SH-SY5Y (cell line): Measurements from ENCODE around the gene POSTN.

Experiments
- GATA2 ChIP-seq: IDR thresholded peaks from 2 replicates; pipeline ENCODE4 v1.6.1; 2011; ENCODE audit warnings: mild to moderate bottlenecking, low read depth, low read length
- GATA3 ChIP-seq: IDR thresholded peaks from 2 replicates; pipeline ENCODE4 v1.6.1; 2011; ENCODE audit warnings: low read depth, mild to moderate bottlenecking, low read length, moderate library complexity

POSTN gene

DNA sequence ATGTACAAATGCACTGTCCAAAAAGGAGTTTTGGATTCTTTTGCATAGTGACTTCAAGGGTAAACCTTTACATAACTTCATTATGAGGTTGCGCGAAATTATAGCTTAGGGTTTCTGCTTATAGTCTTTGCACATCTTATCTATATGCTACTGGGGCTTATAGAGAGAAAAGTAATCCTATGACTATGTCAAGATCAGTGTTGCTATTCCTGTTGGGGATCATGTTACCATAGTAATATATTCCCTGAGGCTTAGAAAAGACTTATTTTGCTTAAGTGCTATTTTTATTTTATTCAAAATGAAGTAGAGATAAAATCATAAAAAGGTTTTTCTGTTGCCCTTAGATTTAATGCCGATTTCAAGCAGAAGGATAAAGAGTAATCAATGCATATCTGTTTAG lies 14.7 kb upstream of the POSTN start:
- TF ChIP-seq GATA3, result no peak
- no peak for TF ChIP-seq GATA2

- no peak for TF ChIP-seq GATA2
- no peak for TF ChIP-seq GATA3
Measured at GRCh38 chr13:37608750-37609339, 10.3 kb upstream of the POSTN start.

DNA sequence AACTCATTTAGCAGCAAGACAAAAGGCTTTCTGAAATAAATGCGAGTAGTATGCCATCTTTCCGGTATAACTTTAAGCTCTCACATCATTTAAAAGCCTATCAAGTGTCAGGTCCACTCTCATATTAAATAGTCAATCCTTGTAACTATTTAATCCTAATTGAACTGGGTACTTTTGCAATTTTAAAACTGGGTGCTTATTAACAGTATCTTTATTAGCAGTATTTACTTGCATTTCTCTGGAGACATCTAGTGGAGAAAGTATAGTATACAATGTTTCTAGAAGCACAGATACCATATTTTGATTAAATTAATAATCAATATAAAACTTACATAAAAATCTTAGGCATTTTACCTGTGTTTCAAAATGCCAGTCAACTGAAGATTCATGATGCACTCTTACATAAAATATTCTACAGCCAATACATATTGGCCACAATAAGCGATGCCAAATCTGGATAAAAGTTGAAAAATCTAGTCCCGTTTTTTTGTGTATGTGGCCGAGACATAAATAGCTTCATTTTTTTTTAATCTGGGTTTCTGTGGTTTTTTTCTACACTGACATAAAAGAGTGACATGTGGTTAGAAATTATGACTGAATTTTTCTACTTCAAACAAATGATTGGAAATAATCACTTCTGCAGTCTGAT lies 4.3 kb upstream of the POSTN start:
- TF ChIP-seq GATA3 (no peak), GATA2 (no peak)

DNA sequence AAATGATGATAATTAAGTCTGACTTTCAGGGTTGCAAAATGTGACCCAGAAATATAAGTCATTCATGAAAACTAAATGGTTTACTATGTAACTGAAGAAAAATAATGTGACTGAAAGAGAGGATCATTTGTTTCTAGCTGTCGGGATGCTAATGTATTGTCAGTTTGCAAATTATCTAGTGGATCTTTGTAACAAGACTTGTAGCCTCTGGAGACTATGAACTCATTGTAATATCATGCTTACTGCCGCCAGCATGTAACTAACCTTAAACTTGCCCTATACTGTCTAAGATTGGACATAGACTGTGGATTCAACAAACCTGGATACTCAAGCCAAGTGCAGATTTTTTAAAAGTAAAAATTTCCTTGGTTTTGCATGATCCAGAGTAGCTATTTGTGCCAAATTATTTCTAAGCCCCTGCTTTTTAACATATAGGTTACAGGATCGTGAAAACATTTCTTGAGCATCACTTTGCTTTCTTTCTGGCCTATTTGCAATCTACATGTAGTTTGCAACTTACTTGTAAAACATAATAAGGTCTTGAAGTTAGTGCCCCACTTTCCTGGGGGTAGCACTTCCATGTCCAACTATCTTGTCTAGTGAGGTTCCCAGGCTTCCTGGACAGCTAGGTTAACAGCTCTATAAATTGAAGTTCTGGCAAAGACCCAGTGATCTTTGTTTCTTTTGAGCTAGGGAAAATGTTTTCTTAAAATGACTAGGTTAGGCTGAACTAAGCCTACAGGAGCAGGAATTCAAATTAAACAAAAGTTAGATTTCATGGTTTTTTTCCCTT lies 3.3 kb upstream of the POSTN start:
- TF ChIP-seq GATA3 (no peak), GATA2 (no peak)

DNA sequence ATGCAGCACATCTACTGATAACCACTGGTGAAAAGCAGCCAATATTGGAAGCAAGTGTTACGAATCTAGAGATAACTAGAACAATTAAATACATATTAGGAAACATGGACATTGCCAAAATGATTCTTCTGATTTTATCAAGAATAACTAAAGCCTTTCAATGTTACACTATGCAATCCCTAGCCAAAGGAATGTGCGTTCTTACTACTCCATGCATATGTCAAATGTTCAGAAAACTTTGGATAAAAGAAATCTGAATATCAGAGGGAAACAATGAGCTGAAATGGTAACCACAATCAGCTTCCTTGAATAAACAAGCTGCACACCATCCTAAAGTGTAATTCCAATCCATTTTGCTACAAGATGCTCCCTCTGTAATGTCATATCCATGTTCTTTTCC lies 951 bp upstream of the POSTN start:
- TF ChIP-seq GATA3 (no peak), GATA2 (no peak)

- TF ChIP-seq GATA3, result no peak
- no peak for TF ChIP-seq GATA2
Measured at GRCh38 chr13:37597477-37598025, 1.0 kb downstream of the POSTN start.

DNA sequence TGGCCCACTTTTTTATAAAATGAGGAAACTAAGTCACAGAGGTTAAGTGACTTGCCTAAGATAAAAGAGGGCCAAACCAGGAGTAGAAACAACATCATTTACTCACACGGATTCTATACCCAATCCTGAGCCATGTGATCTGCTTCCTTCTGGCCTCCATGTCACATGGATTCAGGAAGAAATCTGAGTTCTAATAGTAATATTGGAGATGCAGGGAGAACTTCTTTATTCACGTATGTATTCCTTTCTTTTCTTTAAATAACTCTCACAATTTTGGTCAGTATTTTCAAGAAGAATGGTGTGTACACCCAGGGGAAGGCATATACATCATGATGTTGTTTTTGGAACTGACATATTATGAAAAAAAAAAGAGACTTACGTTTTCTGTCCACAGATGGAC lies 1.8 kb downstream of the POSTN start:
- TF ChIP-seq GATA2, result no peak
- TF ChIP-seq GATA3, result no peak

GRCh38 chr13:37595162-37595561 lies 3.4 kb downstream of the POSTN start:
- TF ChIP-seq GATA2, result no peak
- no peak for TF ChIP-seq GATA3

- TF ChIP-seq GATA2, result no peak
- TF ChIP-seq GATA3, result no peak
Measured at GRCh38 chr13:37594550-37594949, 4.0 kb downstream of the POSTN start.

DNA sequence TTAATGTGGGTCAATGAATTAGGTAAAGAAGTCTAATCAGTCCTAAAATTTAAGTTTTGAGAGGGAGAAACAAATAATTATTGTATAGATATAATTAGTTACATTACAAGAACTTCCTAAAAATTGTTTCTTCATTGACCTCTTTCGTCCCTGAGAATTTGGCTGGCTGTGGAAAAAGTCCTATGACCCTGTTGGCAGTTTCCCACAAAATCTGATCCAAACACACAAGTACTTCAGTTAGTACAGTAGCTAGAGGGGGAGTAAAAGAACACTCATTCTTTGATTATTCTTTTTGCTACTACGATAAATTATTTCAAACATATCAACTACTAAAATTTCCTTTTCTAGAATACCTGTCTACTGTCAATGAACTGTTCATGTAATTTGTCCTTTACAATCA lies 11.3 kb downstream of the POSTN start:
- no peak for TF ChIP-seq GATA2
- no peak for TF ChIP-seq GATA3

DNA sequence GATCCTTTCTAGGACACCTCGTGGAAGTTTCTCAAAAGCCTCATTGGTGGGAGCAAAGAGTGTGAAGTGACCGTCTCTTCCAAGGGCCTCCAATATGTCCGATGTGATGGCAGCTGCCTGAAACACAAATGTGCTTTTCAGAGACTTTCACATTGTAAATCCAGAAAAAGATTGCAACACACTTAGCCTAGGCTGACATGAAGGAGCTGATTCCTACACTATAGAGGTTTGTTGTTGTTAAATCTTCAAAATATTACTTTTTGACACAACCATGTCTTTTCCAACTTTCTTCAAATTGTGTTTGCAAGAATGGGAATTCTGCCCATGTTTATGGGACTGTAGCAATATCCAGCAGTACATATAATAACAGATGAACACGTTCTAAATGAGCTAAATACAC lies 12.4 kb downstream of the POSTN start:
- TF ChIP-seq GATA2 (no peak), GATA3 (no peak)

- TF ChIP-seq GATA3 (no peak), GATA2 (no peak)
Measured at GRCh38 chr13:37585541-37585940, 13.0 kb downstream of the POSTN start.

DNA sequence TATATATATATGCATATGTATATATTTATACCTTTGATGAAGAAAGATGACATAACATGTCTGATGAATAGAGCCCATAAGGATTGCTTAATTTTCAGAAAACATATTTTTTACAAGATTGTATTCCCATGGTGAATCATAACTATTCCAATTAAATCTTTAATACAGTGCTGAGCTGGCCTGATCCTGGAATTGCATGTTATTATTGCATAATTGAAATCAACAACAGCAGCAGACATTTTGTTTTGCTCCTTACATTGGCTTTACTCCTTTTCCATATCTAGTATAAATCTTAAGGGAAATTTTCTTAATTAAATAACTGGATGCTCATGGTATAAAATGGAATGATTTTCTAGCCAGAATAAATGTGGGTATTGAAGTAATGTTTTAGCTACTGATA lies 22.0 kb downstream of the POSTN start:
- no peak for TF ChIP-seq GATA3
- TF ChIP-seq GATA2, result no peak

DNA sequence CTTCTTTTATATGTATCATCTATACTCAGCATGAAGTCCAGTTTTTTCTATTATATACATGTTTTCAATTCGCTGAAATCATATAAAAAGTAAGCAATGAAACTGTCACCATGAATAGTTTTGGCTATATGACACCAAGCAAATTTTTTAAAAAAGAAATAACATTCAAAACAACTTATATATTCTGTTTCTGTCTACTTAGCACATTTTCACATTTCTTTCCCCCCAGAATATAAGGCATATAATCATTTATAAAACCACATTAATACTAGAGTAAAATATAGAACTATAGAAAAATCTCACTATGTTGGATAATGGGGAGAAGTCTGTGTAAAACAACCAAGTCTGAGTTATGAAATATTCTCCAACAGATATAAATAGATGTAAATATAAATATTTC lies 33.1 kb downstream of the POSTN start:
- TF ChIP-seq GATA2 (no peak), GATA3 (no peak)

DNA sequence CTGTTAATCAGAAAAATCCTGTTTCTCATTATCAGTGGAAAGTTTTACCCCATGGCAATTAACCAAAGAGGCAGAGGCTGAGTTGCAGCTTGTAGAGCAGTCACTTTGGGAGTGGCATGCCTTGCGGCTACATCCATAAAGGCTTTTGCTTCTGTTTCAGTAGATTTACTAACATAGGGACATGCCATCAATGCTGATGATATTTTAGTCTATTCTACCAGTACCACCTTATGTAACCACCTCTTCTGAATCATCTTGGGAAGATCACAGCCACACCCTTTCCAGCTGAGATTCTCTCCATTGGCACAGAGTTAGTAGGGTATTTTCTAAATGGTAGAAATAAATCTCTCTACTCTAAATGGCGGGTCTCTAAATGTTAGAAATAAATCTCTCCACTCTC lies 37.5 kb downstream of the POSTN start:
- TF ChIP-seq GATA3 (no peak), GATA2 (no peak)

DNA sequence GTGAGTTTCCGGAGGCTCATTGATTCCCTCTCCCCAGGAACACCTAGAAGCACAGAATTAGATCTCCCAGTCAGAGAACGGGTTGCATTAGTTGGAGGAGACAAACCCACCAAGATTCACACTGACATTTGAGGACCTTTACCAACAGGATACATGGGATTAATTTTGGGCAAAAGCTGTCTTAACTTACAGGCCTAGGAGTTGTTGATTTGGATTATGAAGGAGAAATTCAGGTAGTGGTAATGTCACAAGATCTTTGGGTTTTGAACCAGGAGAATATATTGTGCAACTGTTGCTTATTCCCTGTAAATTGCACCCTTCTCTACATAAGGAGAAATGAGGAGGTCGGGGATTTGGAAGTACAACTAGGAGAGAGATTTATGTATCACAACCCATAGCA lies 38.0 kb downstream of the POSTN start:
- TF ChIP-seq GATA2, result no peak
